K562 (cell line): ENCODE measurements around the gene ROR2. TPM values are rescaled to one million over a fixed set of nuclear protein-coding genes. Genes with fewer than 3 reads are reported as not detected.

Source experiments
- CAMTA2 ChIP-seq: fragments of 250-450 bp; sonication (Bioruptor Pico); conservative IDR thresholded peaks from 2 replicates; pipeline ENCODE4 v1.5.1; 2022
- IRF1 ChIP-seq: sonication (generic); formaldehyde crosslinking; IDR thresholded peaks from 2 replicates; pipeline ENCODE4 v1.8.0; 2022; ENCODE audit warnings: missing genetic modification reagents, mild to moderate bottlenecking, borderline replicate concordance
- MCM5 ChIP-seq: fragments of 450-650 bp; IDR thresholded peaks from 2 replicates; pipeline ENCODE4 v1.6.1; 2016; ENCODE audit warnings: low read depth
- PATZ1 ChIP-seq: fragments of 250-450 bp; sonication (Bioruptor Pico); IDR thresholded peaks from 2 replicates; pipeline ENCODE4 v1.5.0; 2020; ENCODE audit warnings: mild to moderate bottlenecking, borderline replicate concordance
- POLR2G ChIP-seq: fragments of 200-400 bp; formaldehyde crosslinking; IDR thresholded peaks from 2 replicates; pipeline ENCODE4 v1.6.1; 2017; ENCODE audit warnings: low read depth, mild to moderate bottlenecking, antibody characterized with exemption, low read length, moderate library complexity
- ZNF316 ChIP-seq: fragments of 450-650 bp; IDR thresholded peaks from 2 replicates; pipeline ENCODE4 v1.6.1; 2016
- ZNF584 ChIP-seq: fragments of 200-800 bp; sonication (Bioruptor generic); IDR thresholded peaks from 2 replicates; pipeline ENCODE4 v1.6.1; 2016; ENCODE audit warnings: low read depth, mild to moderate bottlenecking, missing genetic modification characterization, missing compliant biosample characterization
- polyA plus RNA-seq, 8 experiments: library from polyadenylated mRNA; depleted of rRNA in 4 of 8; stranded (reverse) in 5 of 8; unstranded in 3 of 8; fragments of >200 nt; fragmentation: Nextera tagmentation in 2 of 8; fragmentation: Illumina TruSeq in 1 of 8; extraction: Ambion mirVana in 2 of 8; extraction: Trizol in 1 of 8; gene quantifications; 2 replicates each; pipeline versions ENCODE4 v1.2.1 to v1.2.3, GENCODE V29; 2011 to 2014; ENCODE audit warnings: inconsistent platforms in 1 of 8, missing spikeins in 1 of 8
- total RNA-seq, 7 experiments: library from RNA; depleted of rRNA in 6 of 7; stranded (reverse); fragments of >200 nt in 6 of 7; fragmentation: Illumina TruSeq in 2 of 7; extraction: Trizol in 2 of 7; gene quantifications; 2 replicates each; pipeline versions ENCODE4 v1.2.1 to v1.2.3, GENCODE V29; 2011 to 2021; ENCODE audit warnings: low replicate concordance in 1 of 7
- TF ChIP-seq, protein P1 (sequence below): IDR thresholded peaks from 2 replicates; pipeline ENCODE4 v1.6.1; 2011; ENCODE audit not compliant: insufficient read length; ENCODE audit errors: extremely low read depth
- TF ChIP-seq, protein P2 (sequence below): sonication (generic); formaldehyde crosslinking; IDR thresholded peaks from 2 replicates; pipeline ENCODE4 v1.8.0; 2023; ENCODE audit warnings: mild to moderate bottlenecking, missing genetic modification reagents
- TF ChIP-seq, protein P3 (sequence below): fragments of 250-450 bp; sonication (Bioruptor Pico); IDR thresholded peaks from 2 replicates; pipeline ENCODE4 v1.9.0; 2021; ENCODE audit warnings: mild to moderate bottlenecking, inconsistent platforms
- TF ChIP-seq, protein P4 (sequence below): sonication (generic); formaldehyde crosslinking; IDR thresholded peaks from 2 replicates; pipeline ENCODE4 v1.8.0; 2022; ENCODE audit warnings: mild to moderate bottlenecking, missing genetic modification reagents

The ROR2 gene
- total and polyA plus RNA-seq, 9 of the 15 experiments (the other 6 are each of a cell fraction or from before 2014, with no cell fraction given) = 5.6 to 33.8 (median 15.3) TPM

DNA sequence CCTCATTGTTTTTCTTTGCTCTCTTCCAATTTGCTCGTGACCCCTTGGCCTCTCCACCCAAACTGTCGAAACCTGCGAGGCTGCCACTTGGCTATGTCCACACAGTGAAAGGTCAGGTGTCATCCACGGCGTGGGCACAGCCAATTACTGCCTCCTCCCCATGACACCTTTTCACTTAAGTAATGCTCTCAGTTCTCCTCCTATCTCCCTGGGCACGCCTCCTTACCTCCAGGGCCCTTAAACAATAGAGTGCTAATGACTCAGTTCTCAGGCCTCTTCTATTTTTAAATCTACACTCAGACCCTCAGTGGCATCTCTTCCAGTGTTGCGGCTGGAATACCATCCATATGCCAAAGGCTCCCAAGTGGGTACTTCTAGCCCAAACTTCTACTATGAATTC, 256.8 kb downstream of the ROR2 start (continued):
- TF ChIP-seq, protein P1, sequence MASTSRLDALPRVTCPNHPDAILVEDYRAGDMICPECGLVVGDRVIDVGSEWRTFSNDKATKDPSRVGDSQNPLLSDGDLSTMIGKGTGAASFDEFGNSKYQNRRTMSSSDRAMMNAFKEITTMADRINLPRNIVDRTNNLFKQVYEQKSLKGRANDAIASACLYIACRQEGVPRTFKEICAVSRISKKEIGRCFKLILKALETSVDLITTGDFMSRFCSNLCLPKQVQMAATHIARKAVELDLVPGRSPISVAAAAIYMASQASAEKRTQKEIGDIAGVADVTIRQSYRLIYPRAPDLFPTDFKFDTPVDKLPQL = no peak
- TF ChIP-seq, protein P2, sequence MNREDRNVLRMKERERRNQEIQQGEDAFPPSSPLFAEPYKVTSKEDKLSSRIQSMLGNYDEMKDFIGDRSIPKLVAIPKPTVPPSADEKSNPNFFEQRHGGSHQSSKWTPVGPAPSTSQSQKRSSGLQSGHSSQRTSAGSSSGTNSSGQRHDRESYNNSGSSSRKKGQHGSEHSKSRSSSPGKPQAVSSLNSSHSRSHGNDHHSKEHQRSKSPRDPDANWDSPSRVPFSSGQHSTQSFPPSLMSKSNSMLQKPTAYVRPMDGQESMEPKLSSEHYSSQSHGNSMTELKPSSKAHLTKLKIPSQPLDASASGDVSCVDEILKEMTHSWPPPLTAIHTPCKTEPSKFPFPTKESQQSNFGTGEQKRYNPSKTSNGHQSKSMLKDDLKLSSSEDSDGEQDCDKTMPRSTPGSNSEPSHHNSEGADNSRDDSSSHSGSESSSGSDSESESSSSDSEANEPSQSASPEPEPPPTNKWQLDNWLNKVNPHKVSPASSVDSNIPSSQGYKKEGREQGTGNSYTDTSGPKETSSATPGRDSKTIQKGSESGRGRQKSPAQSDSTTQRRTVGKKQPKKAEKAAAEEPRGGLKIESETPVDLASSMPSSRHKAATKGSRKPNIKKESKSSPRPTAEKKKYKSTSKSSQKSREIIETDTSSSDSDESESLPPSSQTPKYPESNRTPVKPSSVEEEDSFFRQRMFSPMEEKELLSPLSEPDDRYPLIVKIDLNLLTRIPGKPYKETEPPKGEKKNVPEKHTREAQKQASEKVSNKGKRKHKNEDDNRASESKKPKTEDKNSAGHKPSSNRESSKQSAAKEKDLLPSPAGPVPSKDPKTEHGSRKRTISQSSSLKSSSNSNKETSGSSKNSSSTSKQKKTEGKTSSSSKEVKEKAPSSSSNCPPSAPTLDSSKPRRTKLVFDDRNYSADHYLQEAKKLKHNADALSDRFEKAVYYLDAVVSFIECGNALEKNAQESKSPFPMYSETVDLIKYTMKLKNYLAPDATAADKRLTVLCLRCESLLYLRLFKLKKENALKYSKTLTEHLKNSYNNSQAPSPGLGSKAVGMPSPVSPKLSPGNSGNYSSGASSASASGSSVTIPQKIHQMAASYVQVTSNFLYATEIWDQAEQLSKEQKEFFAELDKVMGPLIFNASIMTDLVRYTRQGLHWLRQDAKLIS (CRISPR knock-in tag) = no peak
- no peak for TF ChIP-seq CAMTA2
- no peak for TF ChIP-seq ZNF316
- no peak for TF ChIP-seq PATZ1
- TF ChIP-seq, protein P3, sequence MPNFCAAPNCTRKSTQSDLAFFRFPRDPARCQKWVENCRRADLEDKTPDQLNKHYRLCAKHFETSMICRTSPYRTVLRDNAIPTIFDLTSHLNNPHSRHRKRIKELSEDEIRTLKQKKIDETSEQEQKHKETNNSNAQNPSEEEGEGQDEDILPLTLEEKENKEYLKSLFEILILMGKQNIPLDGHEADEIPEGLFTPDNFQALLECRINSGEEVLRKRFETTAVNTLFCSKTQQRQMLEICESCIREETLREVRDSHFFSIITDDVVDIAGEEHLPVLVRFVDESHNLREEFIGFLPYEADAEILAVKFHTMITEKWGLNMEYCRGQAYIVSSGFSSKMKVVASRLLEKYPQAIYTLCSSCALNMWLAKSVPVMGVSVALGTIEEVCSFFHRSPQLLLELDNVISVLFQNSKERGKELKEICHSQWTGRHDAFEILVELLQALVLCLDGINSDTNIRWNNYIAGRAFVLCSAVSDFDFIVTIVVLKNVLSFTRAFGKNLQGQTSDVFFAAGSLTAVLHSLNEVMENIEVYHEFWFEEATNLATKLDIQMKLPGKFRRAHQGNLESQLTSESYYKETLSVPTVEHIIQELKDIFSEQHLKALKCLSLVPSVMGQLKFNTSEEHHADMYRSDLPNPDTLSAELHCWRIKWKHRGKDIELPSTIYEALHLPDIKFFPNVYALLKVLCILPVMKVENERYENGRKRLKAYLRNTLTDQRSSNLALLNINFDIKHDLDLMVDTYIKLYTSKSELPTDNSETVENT (CRISPR knock-in tag) = no peak
- TF ChIP-seq, protein P4, sequence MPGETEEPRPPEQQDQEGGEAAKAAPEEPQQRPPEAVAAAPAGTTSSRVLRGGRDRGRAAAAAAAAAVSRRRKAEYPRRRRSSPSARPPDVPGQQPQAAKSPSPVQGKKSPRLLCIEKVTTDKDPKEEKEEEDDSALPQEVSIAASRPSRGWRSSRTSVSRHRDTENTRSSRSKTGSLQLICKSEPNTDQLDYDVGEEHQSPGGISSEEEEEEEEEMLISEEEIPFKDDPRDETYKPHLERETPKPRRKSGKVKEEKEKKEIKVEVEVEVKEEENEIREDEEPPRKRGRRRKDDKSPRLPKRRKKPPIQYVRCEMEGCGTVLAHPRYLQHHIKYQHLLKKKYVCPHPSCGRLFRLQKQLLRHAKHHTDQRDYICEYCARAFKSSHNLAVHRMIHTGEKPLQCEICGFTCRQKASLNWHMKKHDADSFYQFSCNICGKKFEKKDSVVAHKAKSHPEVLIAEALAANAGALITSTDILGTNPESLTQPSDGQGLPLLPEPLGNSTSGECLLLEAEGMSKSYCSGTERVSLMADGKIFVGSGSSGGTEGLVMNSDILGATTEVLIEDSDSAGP = no peak
- TF ChIP-seq POLR2G = no peak
- no peak for TF ChIP-seq MCM5
- TF ChIP-seq ZNF584 (CRISPR knock-in tag) = no peak
- no peak for TF ChIP-seq IRF1 (CRISPR knock-in tag)
- TF ChIP-seq, all 486 proteins: peak for 0
